Progenitor cell of endocrine pancreas (in vitro differentiated cells): ENCODE data around the gene PPP1R14B. TPM values are rescaled to one million over a fixed set of nuclear protein-coding genes. Genes with fewer than 3 reads are reported as not detected.

ENCODE experiments used
- DNase-seq: peaks from one replicate; pipeline ENCODE4 v3.0.0; 2021; ENCODE audit warnings: low spot score; ENCODE audit not compliant: unreplicated experiment
- H3K27ac Mint-ChIP-seq: 2 replicates; pipeline ENCODE4 v1.8.0; 2021; ENCODE audit warnings: mild to moderate bottlenecking, moderate library complexity, mixed read lengths
- H3K27me3 Mint-ChIP-seq: 2 replicates; pipeline ENCODE4 v1.8.0; 2021; ENCODE audit warnings: mixed read lengths
- H3K36me3 Mint-ChIP-seq: 2 replicates; pipeline ENCODE4 v1.8.0; 2022; ENCODE audit warnings: mixed read lengths; ENCODE audit not compliant: insufficient read depth
- H3K4me1 Mint-ChIP-seq: 2 replicates; pipeline ENCODE4 v1.8.0; 2021; ENCODE audit warnings: low read depth, mixed read lengths
- H3K4me3 Mint-ChIP-seq: 2 replicates; pipeline ENCODE4 v1.8.0; 2021; ENCODE audit warnings: low read depth, mild to moderate bottlenecking, moderate library complexity, mixed read lengths
- H3K9me3 Mint-ChIP-seq: 2 replicates; pipeline ENCODE4 v1.8.0; 2021; ENCODE audit warnings: low read depth, mixed read lengths
- total RNA-seq: library from RNA; stranded (reverse); gene quantifications from 2 replicates; pipeline ENCODE4 v1.2.1, GENCODE V29; 2021
- TF ChIP-seq, protein P1 (sequence below): fragments of 200-600 bp; sonication (generic); IDR thresholded peaks from one replicate; pipeline ENCODE4 v1.5.0; 2021; ENCODE audit warnings: antibody characterized with exemption, mild to moderate bottlenecking; ENCODE audit not compliant: unreplicated experiment

Gene PPP1R14B
- total RNA-seq, 1 donor from 2014 or later = 198 TPM

DNA sequence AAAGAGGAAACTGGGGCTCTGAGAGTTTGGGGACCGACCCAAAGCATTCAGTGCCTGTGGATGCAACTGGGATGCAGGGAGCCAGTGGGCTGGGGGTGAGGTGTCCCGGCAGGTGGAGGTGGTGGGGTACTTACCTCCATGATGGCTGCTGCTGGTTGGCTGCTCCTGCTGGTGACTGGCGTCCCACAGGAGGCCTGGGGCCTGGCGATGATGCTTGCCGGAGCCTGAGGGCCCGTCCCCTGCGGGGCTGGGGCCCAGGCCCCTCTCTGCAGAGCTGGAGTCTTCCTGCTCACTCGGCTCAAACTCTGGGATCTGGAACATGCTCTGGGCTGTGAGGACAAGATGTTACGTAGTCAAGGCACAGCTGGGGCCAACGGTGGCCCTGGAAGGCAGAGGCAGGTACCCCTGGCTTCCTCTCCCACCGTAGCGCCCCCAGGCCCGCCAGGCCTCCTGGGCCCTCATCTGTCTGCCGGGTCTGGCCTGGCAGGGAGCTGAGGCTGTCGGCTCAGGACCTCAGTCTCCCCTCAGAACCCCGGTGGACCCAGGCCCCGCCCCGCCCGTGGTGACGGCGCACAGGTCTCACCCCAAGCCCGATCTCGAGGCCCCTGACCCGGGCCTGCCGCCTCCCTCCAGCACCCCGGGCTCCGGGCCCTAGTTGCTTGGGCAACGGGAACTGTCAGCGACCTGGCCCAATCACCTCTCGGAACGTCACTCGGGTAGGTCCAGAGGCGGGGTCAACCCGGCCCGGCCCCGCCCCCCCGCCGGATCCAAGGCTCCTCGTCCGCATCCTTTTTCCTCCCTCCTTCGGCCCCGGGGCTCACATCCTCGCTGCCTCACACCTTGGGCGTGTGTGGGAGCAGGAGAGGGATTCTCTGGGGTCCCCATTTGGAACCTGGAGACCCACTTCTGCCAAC is 37.6 kb upstream of the PPP1R14B start, which contains the start of gene BAD:
Gene BAD (minus strand): TSS at position 618 of the 914 bp plus-strand sequence. CDS start 297 bp downstream, at position 321.
- TF ChIP-seq, protein P1, sequence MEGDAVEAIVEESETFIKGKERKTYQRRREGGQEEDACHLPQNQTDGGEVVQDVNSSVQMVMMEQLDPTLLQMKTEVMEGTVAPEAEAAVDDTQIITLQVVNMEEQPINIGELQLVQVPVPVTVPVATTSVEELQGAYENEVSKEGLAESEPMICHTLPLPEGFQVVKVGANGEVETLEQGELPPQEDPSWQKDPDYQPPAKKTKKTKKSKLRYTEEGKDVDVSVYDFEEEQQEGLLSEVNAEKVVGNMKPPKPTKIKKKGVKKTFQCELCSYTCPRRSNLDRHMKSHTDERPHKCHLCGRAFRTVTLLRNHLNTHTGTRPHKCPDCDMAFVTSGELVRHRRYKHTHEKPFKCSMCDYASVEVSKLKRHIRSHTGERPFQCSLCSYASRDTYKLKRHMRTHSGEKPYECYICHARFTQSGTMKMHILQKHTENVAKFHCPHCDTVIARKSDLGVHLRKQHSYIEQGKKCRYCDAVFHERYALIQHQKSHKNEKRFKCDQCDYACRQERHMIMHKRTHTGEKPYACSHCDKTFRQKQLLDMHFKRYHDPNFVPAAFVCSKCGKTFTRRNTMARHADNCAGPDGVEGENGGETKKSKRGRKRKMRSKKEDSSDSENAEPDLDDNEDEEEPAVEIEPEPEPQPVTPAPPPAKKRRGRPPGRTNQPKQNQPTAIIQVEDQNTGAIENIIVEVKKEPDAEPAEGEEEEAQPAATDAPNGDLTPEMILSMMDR = no peak

DNA sequence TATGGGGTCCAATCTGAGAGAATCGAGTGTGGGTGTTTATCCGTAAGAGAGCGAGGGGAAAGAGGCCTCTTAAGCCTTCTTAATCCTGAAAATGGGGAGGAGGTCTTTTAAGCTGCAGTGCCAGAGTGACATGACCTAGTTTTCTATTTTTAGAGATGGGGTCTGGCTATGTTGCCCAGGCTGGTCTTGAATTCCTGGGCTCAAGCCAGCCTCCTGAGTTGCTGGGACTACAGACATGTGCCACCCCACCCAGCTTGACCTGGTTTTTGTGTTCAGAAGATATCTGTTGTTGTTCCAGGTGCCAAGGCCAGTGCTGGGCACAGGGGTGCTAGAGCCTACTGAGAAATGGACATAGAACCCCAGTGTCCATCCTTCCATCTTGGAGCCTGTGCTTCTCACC is 36.3 kb upstream of the PPP1R14B start:
- H3K27ac Mint-ChIP-seq = no peak overlapping the region
- no peaks in the 10 kb centered on the region for H3K9me3 Mint-ChIP-seq
- TF ChIP-seq, protein P1 = no peak
- H3K4me1 Mint-ChIP-seq = peaks cover 7% of the 10 kb centered on the region
- H3K36me3 Mint-ChIP-seq = peaks cover 7% of the 10 kb centered on the region
- peak overlapping the region; percentile 80 for H3K4me3 Mint-ChIP-seq
- no peak for DNase-seq
- no peaks in the 10 kb centered on the region for H3K27me3 Mint-ChIP-seq

More for the DNA sequence above, 37.6 kb upstream of the PPP1R14B start, which contains the start of gene BAD:
- peaks cover 2% of the 10 kb centered on the region for H3K36me3 Mint-ChIP-seq
- H3K4me1 Mint-ChIP-seq = peaks cover 7% of the 10 kb centered on the region
- H3K9me3 Mint-ChIP-seq = no peaks in the 10 kb centered on the region
- peaks cover 2% of the 10 kb centered on the region for H3K27me3 Mint-ChIP-seq
- H3K4me3 Mint-ChIP-seq = peak within 1 kb of the TSS; percentile 81
- peak within 1 kb of the TSS; percentile 88 for H3K27ac Mint-ChIP-seq
- peak; percentile 92 for DNase-seq

DNA sequence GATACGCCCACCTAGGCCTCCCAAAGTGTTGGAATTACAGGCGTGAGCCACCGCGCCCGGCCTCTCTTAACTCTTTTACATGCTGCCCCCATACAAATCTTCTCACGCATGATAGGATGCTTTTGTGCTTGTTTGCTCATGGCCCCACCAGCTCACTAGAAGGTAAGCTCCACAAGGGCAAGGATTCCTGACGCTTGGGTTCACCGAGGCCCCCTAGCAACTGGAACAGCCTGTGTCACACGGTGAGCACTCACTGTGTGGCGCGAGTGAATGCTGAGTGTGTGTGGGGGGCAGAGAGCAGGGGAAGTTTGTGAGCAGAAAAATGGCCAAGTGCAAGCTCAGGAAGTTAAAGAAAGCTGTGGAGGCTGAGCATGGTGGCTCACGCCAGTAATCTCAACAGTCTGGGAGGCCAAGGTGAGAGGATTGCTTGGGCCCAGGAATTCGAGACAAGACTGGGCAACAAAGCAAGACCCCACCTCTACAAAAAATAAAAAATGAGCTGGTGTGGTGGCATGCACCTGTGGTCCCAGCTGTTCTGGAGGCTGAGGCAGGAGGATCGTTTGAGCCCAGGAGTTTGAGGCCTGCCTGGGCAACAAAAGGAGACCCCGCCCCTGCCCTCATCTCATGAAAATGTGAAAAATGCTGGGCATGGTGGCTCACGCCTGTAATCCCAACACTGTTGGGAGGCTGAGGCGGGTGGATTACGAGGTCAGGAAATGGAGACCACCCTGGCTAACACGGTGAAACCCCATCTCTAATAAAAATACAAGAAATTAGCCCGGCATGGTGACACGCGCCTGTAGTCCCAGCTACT is 35.4 kb upstream of the PPP1R14B start:
- Mint-ChIP-seq H3K27me3 (no peaks in the 10 kb centered on the region), H3K27ac (no peak overlapping the region), H3K9me3 (no peaks in the 10 kb centered on the region), H3K4me1 (peaks cover 7% of the 10 kb centered on the region), H3K4me3 (no peak overlapping the region), H3K36me3 (peaks cover 7% of the 10 kb centered on the region)
- TF ChIP-seq, protein P1 = no peak
- no peak for DNase-seq

DNA sequence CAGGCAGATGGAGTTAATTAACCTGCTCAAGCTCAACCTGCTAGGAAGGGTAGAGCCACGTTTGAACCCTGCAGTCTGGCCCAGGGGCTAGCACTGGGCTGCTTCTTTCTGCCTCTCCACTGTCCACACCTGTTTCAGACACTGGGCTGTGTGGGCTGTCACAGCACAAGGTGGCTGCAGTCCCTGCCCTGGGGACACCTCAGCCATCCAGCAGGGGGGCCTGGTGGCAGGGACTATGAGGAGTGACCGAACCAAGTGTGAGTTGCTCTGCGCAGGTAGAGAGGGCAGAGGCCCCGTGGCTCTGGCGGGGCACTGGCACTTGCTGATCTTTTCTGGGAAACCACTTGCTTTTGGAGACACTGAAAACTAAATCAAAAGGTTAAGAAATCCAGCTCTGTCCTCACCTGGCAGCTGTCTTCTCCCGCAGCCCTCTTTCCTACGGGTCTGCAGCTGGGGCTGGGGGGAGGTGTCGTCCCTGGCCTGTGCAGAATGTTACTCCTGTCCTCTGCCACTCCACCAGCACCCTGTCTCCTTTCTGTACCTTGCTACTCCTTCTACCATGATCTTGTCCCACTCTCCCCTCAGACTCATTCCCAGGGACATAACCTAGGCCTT is 31.9 kb upstream of the PPP1R14B start:
- no peak overlapping the region for H3K4me3 Mint-ChIP-seq
- H3K9me3 Mint-ChIP-seq = no peaks in the 10 kb centered on the region
- no peak overlapping the region for H3K27ac Mint-ChIP-seq
- no peaks in the 10 kb centered on the region for H3K4me1 Mint-ChIP-seq
- H3K27me3 Mint-ChIP-seq = no peaks in the 10 kb centered on the region
- peaks cover 7% of the 10 kb centered on the region for H3K36me3 Mint-ChIP-seq
- TF ChIP-seq, protein P1 = no peak
- no peak for DNase-seq
